ENCODE results near the gene ANGPTL8.

The ANGPTL8 gene

DNA sequence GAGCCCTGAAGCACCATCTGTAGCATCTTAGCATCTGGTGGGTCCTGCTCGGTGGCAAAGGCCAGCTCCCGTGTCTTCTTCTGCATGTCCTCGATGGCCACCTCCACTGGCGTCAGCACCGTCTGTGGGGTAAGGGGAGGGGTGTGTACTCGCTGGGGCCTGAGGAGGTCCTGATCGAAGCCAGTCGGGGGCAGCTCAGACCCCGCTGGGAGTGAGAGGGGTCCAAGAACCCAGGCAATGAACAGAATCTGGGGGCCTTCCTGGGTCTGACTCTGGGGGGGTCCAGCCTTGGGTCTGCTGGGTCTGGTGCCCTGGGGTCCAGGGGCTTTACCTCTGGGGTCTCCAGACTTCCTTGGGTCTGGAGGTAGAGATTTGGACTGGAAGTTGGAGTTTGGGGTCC lies 38.5 kb upstream of the ANGPTL8 start:
- Histone ChIP-seq H3K27me3 (ENCODE audit: control insufficient read depth in 3 of 3, insufficient read depth in 3 of 3, low read depth in 1 of 3, low read length in 3 of 3) (no peaks in the 10 kb centered on the region), H3K4me3 (ENCODE audit: low read length in 2 of 2) (no peak overlapping the region), H2BK12ac (ENCODE audit: low read length) (no peak overlapping the region), H4K91ac (ENCODE audit: low read depth, low read length, poor library complexity) (no peak overlapping the region), H3K4me1 (ENCODE audit: control insufficient read depth in 2 of 2, insufficient read depth in 1 of 2, low read depth in 1 of 2, low read length in 2 of 2) (peaks cover 0 to 4% of the 10 kb centered on the region in 2 donors), H2AK5ac (ENCODE audit: low read depth, low read length) (peak overlapping the region; percentile 70), H4K8ac (ENCODE audit: low read depth, low read length) (no peak overlapping the region), H3K14ac (ENCODE audit: low read length) (no peak overlapping the region), H3K23ac (ENCODE audit: low read depth, low read length, poor library complexity) (no peak overlapping the region), H3K79me1 (ENCODE audit: low read depth, low read length) (no peaks in the 10 kb centered on the region), H3K36me3 (replicated peaks in 1 of 2; ENCODE audit: control insufficient read depth in 2 of 2, insufficient read depth in 2 of 2, low read length in 2 of 2) (peaks cover 0 to 51% of the 10 kb centered on the region in 2 donors), H3K9me3 (replicated peaks in 1 of 2; ENCODE audit: control insufficient read depth in 2 of 2, insufficient read depth in 1 of 2, low read depth in 1 of 2, low read length in 2 of 2) (no peaks in the 10 kb centered on the region), H2BK5ac (ENCODE audit: low read length) (peak overlapping the region; percentile 13), H2BK15ac (ENCODE audit: low read length) (no peak overlapping the region), H3K9ac (ENCODE audit: low read depth, low read length, poor library complexity) (no peak overlapping the region), H3K4ac (ENCODE audit: low read length) (no peak overlapping the region), H2AFZ (ENCODE audit: low read length) (no peak overlapping the region), H3K18ac (ENCODE audit: low read length) (peak overlapping the region; percentile 28), H3K27ac (replicated peaks; ENCODE audit: low read length) (no peak overlapping the region), H3K4me2 (ENCODE audit: insufficient read depth, low read length, poor library complexity, severe bottlenecking) (no peak overlapping the region), H2BK120ac (ENCODE audit: low read depth, low read length) (no peak overlapping the region)
- no peak for DNase-seq (ENCODE audit: low spot score)
- WGBS, 2 donors (ENCODE audit: extremely low coverage in 2 of 2, insufficient read length in 2 of 2, insufficient replicate concordance in 1 of 2), result no CpG with 5 or more reads among the region's 9 CpGs

DNA sequence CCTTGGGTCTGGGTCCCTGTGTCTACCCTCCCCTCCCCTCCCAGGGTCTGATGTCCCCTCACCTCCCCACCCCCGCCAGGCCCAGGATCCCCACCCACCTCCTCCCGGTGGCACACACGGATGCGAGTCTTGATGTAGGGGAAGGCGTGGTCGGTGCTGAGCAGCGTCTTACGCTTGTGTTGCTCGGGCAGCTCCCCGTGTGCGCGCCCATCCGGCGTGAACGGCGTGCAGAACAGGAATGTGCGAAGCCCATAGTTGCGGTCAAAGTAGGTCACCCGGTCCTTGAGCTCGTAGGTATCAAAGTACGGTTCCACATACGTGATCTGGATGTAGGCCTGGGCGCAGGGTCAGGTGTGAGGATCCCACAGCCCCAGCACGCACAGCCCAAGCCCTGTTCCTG lies 37.6 kb upstream of the ANGPTL8 start:
- Histone ChIP-seq H4K91ac (ENCODE audit: low read depth, low read length, poor library complexity) (no peak overlapping the region), H3K18ac (ENCODE audit: low read length) (no peak overlapping the region)

DNA sequence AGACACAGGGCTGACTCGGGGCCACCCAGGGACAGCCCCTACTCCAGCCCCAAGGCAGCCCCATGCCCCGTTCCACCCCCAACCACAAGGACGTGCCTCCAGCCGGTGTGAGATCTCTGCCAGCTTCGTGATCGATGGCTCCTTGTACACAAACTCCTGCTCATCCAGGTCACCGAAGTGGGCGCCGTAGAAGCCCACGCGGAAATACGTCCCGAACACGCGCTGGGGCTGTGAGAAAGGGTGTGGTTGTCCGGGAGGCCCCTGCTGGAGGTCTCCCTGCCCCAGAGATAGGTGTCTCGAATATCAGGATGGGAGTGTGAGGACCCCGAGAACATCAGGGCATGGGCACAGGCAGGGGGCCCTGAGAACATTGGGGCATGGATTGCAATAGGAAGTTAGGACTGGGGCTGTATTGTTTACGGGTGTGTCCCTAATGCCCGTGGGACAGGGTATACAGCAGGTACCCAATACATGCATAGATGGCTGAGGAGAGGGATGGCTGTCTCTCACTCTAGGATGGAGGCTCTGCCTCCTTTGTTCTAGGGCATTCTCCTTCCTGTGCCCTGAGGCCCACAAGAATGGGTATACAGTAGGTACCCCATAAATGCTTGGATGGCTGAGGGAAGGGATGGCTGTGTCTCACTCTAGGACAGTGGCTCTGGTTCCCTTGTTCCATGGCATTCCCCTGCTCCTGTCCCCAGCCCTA lies 36.8 kb upstream of the ANGPTL8 start:
- Histone ChIP-seq H3K4ac (ENCODE audit: low read length) (no peak overlapping the region), H3K9ac (ENCODE audit: low read depth, low read length, poor library complexity) (no peak overlapping the region), H2BK120ac (ENCODE audit: low read depth, low read length) (no peak overlapping the region), H4K91ac (ENCODE audit: low read depth, low read length, poor library complexity) (no peak overlapping the region), H3K18ac (ENCODE audit: low read length) (no peak overlapping the region), H2BK15ac (ENCODE audit: low read length) (no peak overlapping the region), H3K23ac (ENCODE audit: low read depth, low read length, poor library complexity) (peak overlapping the region; percentile 40), H3K36me3 (replicated peaks in 1 of 2; ENCODE audit: control insufficient read depth in 2 of 2, insufficient read depth in 2 of 2, low read length in 2 of 2) (peaks cover 0 to 55% of the 10 kb centered on the region in 2 donors), H2BK12ac (ENCODE audit: low read length) (no peak overlapping the region), H3K4me3 (ENCODE audit: low read length in 2 of 2) (no peak overlapping the region), H3K9me3 (replicated peaks in 1 of 2; ENCODE audit: control insufficient read depth in 2 of 2, insufficient read depth in 1 of 2, low read depth in 1 of 2, low read length in 2 of 2) (no peaks in the 10 kb centered on the region), H3K27me3 (ENCODE audit: control insufficient read depth in 3 of 3, insufficient read depth in 3 of 3, low read depth in 1 of 3, low read length in 3 of 3) (no peaks in the 10 kb centered on the region), H3K27ac (replicated peaks; ENCODE audit: low read length) (no peak overlapping the region), H3K14ac (ENCODE audit: low read length) (no peak overlapping the region), H3K79me1 (ENCODE audit: low read depth, low read length) (no peaks in the 10 kb centered on the region), H3K4me1 (ENCODE audit: control insufficient read depth in 2 of 2, insufficient read depth in 1 of 2, low read depth in 1 of 2, low read length in 2 of 2) (peaks cover 0 to 2% of the 10 kb centered on the region in 2 donors), H3K4me2 (ENCODE audit: insufficient read depth, low read length, poor library complexity, severe bottlenecking) (no peak overlapping the region), H2AFZ (ENCODE audit: low read length) (no peak overlapping the region), H2AK5ac (ENCODE audit: low read depth, low read length) (no peak overlapping the region), H2BK5ac (ENCODE audit: low read length) (no peak overlapping the region), H4K8ac (ENCODE audit: low read depth, low read length) (no peak overlapping the region)
- WGBS, 2 donors (ENCODE audit: extremely low coverage in 2 of 2, insufficient read length in 2 of 2, insufficient replicate concordance in 1 of 2), result no CpG with 5 or more reads among the region's 20 CpGs
- DNase-seq (ENCODE audit: low spot score), result no peak

More for the DNA sequence above, 37.6 kb upstream of the ANGPTL8 start:
- H3K4me3 ChIP-seq (ENCODE audit: low read length in 2 of 2), result no peak overlapping the region
- H3K9me3 ChIP-seq (replicated peaks in 1 of 2; ENCODE audit: control insufficient read depth in 2 of 2, insufficient read depth in 1 of 2, low read depth in 1 of 2, low read length in 2 of 2), result no peaks in the 10 kb centered on the region
- H2BK5ac ChIP-seq (ENCODE audit: low read length), result no peak overlapping the region
- no peak overlapping the region for H2BK15ac ChIP-seq (ENCODE audit: low read length)
- H2BK12ac ChIP-seq (ENCODE audit: low read length), result no peak overlapping the region
- no peak overlapping the region for H2BK120ac ChIP-seq (ENCODE audit: low read depth, low read length)
- no peak overlapping the region for H4K8ac ChIP-seq (ENCODE audit: low read depth, low read length)
- no CpG with 5 or more reads among the region's 24 CpGs for WGBS, 2 donors (ENCODE audit: extremely low coverage in 2 of 2, insufficient read length in 2 of 2, insufficient replicate concordance in 1 of 2)
- H3K23ac ChIP-seq (ENCODE audit: low read depth, low read length, poor library complexity), result peak overlapping the region; percentile 85
- H3K79me1 ChIP-seq (ENCODE audit: low read depth, low read length), result no peaks in the 10 kb centered on the region
- peaks cover 0 to 2% of the 10 kb centered on the region in 2 donors for H3K4me1 ChIP-seq (ENCODE audit: control insufficient read depth in 2 of 2, insufficient read depth in 1 of 2, low read depth in 1 of 2, low read length in 2 of 2)
- H3K4ac ChIP-seq (ENCODE audit: low read length), result no peak overlapping the region
- no peak overlapping the region for H3K4me2 ChIP-seq (ENCODE audit: insufficient read depth, low read length, poor library complexity, severe bottlenecking)
- H3K27ac ChIP-seq (replicated peaks; ENCODE audit: low read length), result no peak overlapping the region
- H3K36me3 ChIP-seq (replicated peaks in 1 of 2; ENCODE audit: control insufficient read depth in 2 of 2, insufficient read depth in 2 of 2, low read length in 2 of 2), result peaks cover 0 to 55% of the 10 kb centered on the region in 2 donors
- no peak overlapping the region for H2AK5ac ChIP-seq (ENCODE audit: low read depth, low read length)
- no peak overlapping the region for H2AFZ ChIP-seq (ENCODE audit: low read length)
- no peaks in the 10 kb centered on the region for H3K27me3 ChIP-seq (ENCODE audit: control insufficient read depth in 3 of 3, insufficient read depth in 3 of 3, low read depth in 1 of 3, low read length in 3 of 3)
- no peak overlapping the region for H3K9ac ChIP-seq (ENCODE audit: low read depth, low read length, poor library complexity)
- no peak for DNase-seq (ENCODE audit: low spot score)
- no peak overlapping the region for H3K14ac ChIP-seq (ENCODE audit: low read length)

DNA sequence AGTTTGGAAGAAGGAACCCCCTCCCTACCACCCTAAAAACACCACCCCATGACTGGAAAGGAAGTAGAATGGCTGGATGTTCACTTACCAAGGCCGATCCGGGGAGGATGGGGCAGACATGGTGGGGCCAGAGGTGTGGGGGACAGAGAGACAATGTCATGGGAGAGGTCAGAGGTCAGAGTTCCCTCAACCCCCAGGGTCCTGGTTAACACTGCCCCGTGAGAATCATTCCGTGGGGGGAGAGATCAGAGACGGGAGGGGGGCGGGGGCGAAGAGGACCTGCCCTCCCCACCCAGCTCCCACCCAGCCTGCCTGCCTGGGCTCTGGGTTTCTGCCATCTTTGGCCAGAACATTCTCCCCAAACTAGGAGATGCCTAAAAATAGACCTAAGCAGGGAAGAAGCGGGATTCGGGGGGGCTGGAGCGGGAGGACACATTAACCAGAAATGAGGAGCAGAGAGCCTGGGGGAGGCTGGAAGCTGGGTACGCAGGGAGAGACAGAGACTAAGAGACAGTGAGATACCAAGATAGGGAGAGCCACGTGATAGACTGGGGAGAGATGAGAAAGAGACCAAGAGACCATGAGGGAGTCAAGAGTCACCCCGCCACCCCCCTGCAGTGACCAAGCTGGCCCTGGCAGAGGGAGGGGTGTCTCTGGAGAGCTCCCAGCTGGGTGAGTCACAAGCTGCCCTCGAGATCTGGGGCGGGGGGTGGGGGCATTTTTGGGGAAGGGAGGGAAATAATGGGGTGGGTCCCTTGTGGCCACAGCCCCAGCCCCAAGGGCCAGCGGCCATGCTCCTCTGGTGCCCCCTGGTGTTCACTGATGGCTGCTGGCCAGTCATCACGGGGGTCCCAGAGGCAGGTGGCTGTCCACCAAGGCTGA lies 36.0 kb upstream of the ANGPTL8 start:
- H2BK120ac ChIP-seq (ENCODE audit: low read depth, low read length), result no peak overlapping the region
- H3K18ac ChIP-seq (ENCODE audit: low read length), result peak overlapping the region; percentile 15
- no peaks in the 10 kb centered on the region for H3K9me3 ChIP-seq (replicated peaks in 1 of 2; ENCODE audit: control insufficient read depth in 2 of 2, insufficient read depth in 1 of 2, low read depth in 1 of 2, low read length in 2 of 2)
- no peak overlapping the region for H3K27ac ChIP-seq (replicated peaks; ENCODE audit: low read length)
- H2BK12ac ChIP-seq (ENCODE audit: low read length), result no peak overlapping the region
- H3K79me1 ChIP-seq (ENCODE audit: low read depth, low read length), result no peaks in the 10 kb centered on the region
- no peak overlapping the region for H3K4me3 ChIP-seq (ENCODE audit: low read length in 2 of 2)
- no peak overlapping the region for H4K91ac ChIP-seq (ENCODE audit: low read depth, low read length, poor library complexity)
- H2BK15ac ChIP-seq (ENCODE audit: low read length), result no peak overlapping the region
- peak overlapping the region; percentile 7 for H2AK5ac ChIP-seq (ENCODE audit: low read depth, low read length)
- H3K36me3 ChIP-seq (replicated peaks in 1 of 2; ENCODE audit: control insufficient read depth in 2 of 2, insufficient read depth in 2 of 2, low read length in 2 of 2), result peaks cover 0 to 55% of the 10 kb centered on the region in 2 donors
- H3K9ac ChIP-seq (ENCODE audit: low read depth, low read length, poor library complexity), result no peak overlapping the region
- H2AFZ ChIP-seq (ENCODE audit: low read length), result no peak overlapping the region
- H3K4me2 ChIP-seq (ENCODE audit: insufficient read depth, low read length, poor library complexity, severe bottlenecking), result no peak overlapping the region
- H3K4ac ChIP-seq (ENCODE audit: low read length), result no peak overlapping the region
- no peak overlapping the region for H3K14ac ChIP-seq (ENCODE audit: low read length)
- H2BK5ac ChIP-seq (ENCODE audit: low read length), result no peak overlapping the region
- DNase-seq (ENCODE audit: low spot score), result peak; percentile 53
- H3K4me1 ChIP-seq (ENCODE audit: control insufficient read depth in 2 of 2, insufficient read depth in 1 of 2, low read depth in 1 of 2, low read length in 2 of 2), result no peaks in the 10 kb centered on the region
- no peaks in the 10 kb centered on the region for H3K27me3 ChIP-seq (ENCODE audit: control insufficient read depth in 3 of 3, insufficient read depth in 3 of 3, low read depth in 1 of 3, low read length in 3 of 3)
- whole genome bisulfite sequencing, 2 donors (ENCODE audit: extremely low coverage in 2 of 2, insufficient read length in 2 of 2, insufficient replicate concordance in 1 of 2), result no CpG with 5 or more reads among the region's 17 CpGs
- H4K8ac ChIP-seq (ENCODE audit: low read depth, low read length), result no peak overlapping the region
- H3K23ac ChIP-seq (ENCODE audit: low read depth, low read length, poor library complexity), result no peak overlapping the region
